GM12872 (cell line): Measurements from ENCODE around the gene STXBP1.

Source experiments
- TF ChIP-seq, protein P1 (sequence below): IDR thresholded peaks from 3 replicates; pipeline ENCODE4 v1.5.1; 2011; ENCODE audit warnings: low read depth, mild to moderate bottlenecking, low read length, moderate library complexity; ENCODE audit not compliant: insufficient read depth

The STXBP1 gene

DNA sequence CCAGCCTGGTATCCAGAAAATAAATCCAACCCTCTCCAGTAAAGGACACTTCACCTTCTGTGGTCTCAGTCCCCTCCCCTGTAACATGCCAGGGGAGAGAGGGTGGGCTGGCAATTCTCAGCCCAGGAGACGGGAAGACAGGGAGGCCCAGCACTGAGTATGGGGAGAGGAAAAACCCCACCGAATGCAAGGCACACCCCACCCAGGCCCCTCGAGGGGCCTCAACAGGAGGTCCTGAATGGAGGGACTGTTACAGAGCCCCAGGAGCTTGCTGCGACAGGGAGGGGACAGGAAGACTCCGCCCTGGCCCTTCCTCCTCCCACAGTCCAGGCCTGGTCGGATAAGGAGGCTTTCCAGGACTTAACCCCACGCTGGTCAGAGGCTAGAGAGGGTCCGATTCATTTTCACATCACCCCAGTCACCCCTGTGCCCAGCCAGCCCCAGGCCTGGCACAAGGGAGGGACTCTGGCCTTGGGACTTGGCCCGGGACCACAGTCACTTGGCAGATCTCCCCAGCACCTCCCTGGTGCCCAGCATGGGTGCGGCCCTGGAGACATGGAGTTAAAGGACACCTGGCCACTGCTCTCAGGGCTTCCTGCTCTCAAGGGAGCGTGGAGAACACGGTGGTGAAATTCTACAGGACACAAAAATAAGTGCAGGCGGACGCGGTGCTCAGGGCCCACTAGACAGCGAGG lies 44.9 kb upstream of the STXBP1 start:
- TF ChIP-seq, protein P1, sequence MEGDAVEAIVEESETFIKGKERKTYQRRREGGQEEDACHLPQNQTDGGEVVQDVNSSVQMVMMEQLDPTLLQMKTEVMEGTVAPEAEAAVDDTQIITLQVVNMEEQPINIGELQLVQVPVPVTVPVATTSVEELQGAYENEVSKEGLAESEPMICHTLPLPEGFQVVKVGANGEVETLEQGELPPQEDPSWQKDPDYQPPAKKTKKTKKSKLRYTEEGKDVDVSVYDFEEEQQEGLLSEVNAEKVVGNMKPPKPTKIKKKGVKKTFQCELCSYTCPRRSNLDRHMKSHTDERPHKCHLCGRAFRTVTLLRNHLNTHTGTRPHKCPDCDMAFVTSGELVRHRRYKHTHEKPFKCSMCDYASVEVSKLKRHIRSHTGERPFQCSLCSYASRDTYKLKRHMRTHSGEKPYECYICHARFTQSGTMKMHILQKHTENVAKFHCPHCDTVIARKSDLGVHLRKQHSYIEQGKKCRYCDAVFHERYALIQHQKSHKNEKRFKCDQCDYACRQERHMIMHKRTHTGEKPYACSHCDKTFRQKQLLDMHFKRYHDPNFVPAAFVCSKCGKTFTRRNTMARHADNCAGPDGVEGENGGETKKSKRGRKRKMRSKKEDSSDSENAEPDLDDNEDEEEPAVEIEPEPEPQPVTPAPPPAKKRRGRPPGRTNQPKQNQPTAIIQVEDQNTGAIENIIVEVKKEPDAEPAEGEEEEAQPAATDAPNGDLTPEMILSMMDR, result no peak

- TF ChIP-seq, protein P1, result no peak
Observed at GRCh38 chr9:127567730-127568617, 44.1 kb upstream of the STXBP1 start.

DNA sequence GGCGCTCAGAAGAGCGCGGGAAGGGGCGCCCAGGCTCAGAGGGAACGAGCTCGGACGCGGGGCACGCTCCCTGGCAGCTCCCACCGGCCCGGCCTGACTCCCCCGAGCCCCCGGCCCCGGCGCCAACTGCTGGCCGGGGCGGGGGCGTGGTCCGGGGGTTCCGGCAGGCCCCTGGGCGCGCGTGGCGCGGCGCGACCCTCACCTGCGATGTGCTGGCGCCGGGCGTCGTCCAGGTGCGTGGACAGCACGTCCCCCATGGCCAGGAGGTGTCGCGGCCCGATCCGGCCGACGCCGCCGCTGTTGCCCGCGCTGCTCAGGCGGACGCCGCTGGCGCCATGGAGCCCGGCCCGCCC lies 43.5 kb upstream of the STXBP1 start:
- TF ChIP-seq, protein P1, result no peak

DNA sequence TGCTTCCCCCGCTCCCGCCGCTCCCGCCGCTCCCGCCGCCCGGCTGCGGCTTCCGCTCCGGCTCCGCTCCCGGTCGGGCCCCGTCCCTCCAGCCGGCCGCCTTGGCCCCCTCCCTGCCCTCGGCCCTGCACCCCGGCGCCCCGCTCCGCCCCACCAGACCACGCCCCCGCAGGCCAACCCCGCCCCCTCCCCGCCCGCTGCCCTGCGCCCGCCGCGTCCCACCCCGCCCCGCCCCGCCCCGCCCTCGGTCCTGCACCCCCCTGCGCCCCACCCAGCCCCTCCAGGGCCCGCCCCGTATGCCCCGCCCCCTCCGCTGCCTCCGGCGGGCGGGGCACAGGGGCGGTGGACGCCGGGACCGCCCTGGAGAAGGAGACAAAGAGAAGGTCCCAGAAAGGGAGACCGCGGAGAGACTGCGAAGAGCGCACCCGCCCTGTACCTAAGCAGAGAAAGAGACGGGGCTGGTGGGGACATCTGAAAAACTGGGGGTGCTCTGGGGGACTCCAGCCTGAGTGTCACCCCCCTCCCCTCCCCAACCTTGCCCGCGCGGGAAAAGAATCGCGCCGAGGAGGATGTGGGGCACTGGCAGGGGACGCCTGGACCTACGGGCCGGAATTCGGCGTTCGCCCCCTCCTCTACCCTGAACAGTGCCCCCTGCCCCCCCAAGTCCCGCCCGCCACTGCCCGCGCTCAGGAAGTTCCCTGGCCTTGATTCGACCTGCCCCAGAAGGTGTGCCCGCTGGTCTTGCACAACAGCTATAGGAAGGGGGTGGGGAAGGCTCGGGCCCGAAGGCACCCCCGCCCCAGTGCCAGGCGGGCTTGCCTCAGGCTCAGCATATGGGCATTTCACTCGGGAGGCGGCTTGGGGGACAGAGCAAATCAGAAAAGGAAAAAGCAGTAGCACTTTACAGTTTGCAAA lies 42.8 kb upstream of the STXBP1 start:
- TF ChIP-seq, protein P1, result no peak

- TF ChIP-seq, protein P1, result no peak
Observed at GRCh38 chr9:127569886-127570401, 42.1 kb upstream of the STXBP1 start.

- TF ChIP-seq, protein P1, result no peak
Observed at GRCh38 chr9:127570533-127571111, 41.5 kb upstream of the STXBP1 start.
